Stimulated activated naive CD8-positive, alpha-beta T cell treated with anti-CD3 and anti-CD28 coated beads, Interleukin-15, Interleukin-2, amounts not matched to agents 100 U/mL and 50 U/mL, for 24 hours (primary cell): ENCODE measurements around the gene SARM1.
A peak's percentile ranks its signal among the peaks of the same experiment; 100 is the strongest.

Experiments
- ATAC-seq: fragments of 150-1000 bp; cut with Tn5 transposase; one replicate; pipeline ENCODE4 v1.10.0; 2021
- DNase-seq: peaks from one replicate; pipeline ENCODE4 v3.0.0; 2021

SARM1 gene

GRCh38 chr17:28395968-28396367 lies 24.5 kb downstream of the SARM1 start:
- DNase-seq, result no peak
- no peak for ATAC-seq

DNA sequence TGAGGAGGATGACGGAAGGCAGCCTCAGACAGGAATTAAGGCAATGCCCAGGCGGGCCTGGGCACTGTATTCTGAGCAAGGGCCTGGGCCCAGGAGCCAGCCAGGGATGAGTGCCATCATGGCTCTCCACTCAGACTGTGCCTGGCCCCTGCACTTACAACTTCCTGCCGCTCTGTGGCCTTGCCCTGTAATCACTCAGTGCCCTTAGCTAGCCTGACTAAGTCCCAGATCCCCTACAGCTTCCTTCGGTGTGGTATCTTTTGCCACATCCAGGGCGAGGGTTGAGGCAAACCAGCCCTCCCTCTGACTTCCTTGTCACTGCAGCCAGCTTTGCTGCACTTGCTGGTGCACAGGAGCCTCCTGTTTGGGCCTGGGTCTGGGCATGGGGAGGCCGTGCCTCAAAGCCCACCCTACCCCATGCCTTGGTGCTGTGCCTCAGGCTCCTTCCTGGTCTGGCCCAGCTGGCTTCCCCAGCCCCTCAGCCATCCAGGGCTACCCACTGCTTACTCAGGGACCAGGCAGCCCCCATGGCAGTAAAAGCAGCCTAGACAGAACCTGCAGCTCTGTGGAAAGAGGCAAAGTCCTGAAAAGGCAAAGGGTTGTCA lies 25.2 kb downstream of the SARM1 start:
- no peak for DNase-seq
- ATAC-seq, result no peak

DNA sequence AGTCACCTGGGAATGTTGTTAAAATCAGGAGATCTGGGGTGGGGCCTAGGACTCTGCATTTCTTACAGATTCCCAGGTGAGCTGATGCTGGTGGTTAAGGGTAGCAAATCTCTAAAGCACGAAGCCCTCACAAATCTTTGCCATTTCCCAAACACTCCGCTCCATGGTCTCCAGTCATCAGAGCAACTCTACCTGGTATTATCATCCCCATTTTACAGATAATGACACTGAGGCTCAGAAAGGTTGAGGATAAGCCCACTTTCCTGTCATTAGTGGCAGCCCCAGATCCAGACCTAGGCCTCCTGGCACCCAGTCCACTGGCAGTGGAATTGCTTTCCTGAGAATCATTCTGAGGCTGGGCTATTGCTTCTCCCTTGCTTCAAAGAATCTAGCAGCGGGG lies 25.8 kb downstream of the SARM1 start:
- no peak for DNase-seq
- ATAC-seq, result no peak

- ATAC-seq (no peak), DNase-seq (no peak)
Observed at GRCh38 chr17:28397687-28398279, 26.3 kb downstream of the SARM1 start.

DNA sequence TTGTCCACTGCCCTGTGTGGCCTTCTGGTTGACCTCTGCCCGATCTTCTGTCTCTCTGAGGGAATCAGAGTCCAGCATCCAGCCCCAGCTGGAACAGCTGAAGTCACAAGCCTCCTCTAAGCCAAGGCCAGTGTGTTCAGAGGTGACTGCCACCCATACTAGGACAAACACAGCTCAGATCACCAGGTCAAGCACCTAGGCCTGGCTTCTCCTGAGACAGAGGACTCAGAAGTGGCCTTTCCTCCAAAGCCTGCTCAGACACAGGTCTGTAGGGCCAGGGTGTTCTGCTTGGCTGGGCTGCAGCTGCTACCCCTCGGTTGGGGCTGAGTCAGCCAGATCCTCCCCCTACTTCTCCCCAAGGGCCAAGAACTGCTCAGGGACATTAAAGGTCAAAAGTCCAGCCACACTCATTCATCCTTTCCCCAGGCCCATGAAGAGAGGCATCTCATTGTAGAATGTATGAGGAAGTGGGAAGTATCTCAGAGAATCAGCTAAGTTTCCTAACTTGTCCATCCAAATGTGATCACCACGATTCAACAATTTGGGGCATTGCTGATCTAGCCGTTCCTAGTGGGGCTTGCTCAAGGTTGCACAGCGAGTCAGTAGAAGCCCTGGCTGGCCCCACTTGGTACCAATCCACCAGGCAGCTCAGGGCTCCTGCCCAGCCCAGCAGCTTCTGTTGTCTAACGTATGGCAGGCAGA lies 26.9 kb downstream of the SARM1 start:
- ATAC-seq, result no peak
- DNase-seq, result no peak

GRCh38 chr17:28399808-28400207 lies 28.3 kb downstream of the SARM1 start:
- DNase-seq (no peak), ATAC-seq (no peak)

DNA sequence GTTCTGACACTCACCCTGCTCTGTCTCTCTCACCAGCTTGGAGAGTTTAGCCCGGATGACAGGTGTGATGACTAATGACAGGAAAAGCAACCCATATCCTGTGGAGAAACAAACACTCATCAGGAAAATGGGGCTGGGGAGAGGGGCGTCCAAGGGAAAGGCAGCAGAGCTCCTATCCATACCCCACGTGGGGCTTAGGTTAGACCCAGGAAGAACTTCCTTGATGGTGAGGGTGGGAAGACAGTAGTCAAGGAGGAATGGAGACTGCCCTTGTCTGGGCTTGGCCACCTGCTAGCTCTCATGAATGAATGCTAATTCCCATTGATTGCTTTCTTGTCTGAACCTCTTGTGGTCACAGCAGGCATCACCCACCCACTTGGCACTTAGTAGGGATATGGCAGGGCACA lies 30.7 kb downstream of the SARM1 start:
- ATAC-seq (no peak), DNase-seq (no peak)

GRCh38 chr17:28402844-28403243 lies 31.4 kb downstream of the SARM1 start:
- no peak for ATAC-seq
- no peak for DNase-seq

DNA sequence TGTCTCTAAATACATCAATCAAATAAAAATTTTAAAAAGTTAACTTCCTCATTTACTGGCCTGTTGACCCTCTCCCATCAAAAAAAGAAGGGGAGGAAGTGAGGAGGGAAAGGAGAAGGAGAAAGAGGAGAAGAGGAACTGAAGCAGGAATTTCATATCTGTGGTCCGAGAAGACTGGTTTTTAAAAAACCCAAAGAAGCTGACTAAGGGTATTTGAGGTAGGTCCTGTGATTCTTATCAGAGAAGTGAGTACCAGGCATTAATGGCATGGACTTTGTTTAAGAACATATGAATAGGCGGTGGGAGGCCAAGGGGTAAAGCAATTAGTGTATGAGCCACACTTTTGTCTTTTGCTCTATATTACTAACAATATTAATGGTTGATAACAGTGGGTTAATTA lies 32.5 kb downstream of the SARM1 start:
- no peak for DNase-seq
- no peak for ATAC-seq

DNA sequence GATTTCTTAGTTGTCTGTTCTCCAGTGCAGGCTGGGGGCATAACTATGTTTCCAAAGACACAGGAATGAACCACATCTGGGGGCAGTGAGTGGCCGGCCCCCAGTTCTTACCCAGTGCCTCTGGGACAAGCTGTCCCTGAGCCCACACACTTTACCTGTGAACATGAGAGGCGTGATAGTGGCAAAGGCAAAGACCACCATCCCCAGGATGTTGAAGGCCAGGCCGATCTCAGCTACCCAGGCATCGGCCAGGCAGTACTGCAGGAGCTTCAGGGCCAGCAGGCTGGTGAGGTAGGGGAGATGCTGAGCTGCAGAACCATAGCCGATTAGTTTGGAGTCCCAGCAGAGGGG lies 32.9 kb downstream of the SARM1 start:
- ATAC-seq (no peak), DNase-seq (no peak)

GRCh38 chr17:28404812-28405570 lies 33.5 kb downstream of the SARM1 start:
- no peak for DNase-seq
- ATAC-seq, result no peak

GRCh38 chr17:28405632-28406472 lies 34.4 kb downstream of the SARM1 start, which contains the start of gene SLC46A1:
SLC46A1 (minus strand) TSS chr17:28406212; CDS start chr17:28406114, 98 bp downstream.
- DNase-seq, result peak; percentile 81
- peak; percentile 82 for ATAC-seq

DNA sequence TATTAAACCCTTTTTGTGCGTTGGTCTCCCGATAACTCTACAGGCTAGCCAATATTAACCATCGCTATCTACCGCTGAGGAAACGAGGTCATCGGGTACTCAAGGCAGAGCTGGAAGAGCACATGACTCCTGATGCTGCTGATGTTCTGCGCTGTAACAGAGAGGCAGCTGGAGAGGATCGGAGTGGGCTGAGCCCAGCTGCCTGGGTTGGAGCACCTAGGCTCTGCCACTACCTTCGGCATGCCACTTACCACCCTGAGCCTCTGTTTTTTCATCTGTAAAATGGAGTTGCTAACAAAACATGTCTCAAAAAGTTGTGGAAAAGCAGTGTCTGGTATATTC lies 35.0 kb downstream of the SARM1 start:
- ATAC-seq (no peak), DNase-seq (no peak)

DNA sequence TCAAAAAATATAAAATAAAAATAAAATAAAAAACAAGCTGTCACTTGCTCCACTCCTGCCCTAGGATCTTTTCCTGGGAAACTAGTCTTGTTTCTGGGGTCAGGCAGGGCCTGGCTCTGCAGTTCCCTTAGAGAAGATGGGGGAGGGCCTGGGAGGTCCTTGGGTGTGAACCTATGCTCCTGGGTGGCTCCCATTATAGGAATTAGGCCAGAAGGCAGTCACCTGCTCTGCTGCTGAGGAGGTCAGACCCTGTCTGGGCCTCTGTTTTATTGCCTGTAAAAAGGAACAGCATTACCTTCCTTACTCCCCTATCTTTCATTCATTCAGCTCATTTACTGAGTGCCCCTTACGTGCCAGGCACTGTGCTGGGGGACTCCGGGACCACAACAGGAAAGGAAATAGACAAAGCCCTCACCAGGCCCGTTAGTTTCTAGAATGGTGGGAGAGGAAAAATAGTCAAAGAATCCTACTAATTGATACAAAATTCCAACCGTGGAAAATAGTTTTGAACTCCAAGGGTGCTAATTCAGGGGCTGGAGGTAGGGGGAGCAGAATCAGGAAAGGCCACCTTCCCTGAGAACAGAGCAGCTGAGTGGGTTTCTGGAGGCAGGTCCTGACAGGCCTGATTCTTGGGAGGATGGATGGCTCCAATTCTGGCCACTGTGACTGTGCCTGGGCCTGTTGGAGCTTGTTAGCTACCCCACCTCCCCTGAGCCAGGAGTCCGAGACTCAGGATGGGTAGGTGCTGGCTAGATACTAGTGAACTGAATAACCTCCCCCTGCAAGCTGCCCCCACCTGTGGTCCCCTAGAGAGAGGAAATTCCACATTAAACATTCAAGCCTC lies 35.9 kb downstream of the SARM1 start:
- ATAC-seq (no peak), DNase-seq (no peak)

DNA sequence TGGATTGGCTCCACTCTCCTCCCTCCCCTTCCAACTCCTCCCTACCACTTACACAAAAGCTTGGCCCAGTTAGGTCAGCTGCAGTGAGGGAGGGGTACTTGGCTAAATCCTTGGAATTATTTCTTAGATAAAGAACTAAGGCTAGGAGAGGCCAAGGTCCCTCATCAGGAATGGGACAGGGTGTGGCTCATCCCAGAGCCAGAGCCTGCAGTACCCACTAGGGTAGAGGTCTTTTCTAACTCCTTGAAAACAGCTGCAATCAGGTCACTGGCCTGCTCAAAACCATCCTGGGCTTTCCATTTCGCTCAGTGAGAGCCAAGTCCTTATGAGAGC lies 36.4 kb downstream of the SARM1 start:
- DNase-seq (no peak), ATAC-seq (no peak)

DNA sequence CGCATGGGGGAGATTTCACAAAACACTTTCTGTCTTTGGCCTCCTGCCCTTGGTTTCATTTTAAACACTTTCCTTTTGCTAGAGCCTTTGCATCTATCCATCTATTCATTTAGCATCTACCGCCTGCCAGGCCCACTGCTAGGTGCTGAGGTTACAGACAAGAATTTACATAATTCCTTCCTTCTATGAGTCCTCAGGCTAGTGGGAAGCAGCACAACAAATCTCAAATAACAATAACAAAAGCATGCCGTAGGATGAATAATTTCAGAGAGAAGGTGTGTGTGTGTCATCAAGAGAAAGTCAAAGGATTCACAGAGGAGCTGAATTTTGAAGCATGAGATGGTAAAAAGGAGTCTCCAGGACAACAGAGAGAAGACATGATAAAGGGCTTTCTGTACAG lies 40.6 kb downstream of the SARM1 start:
- ATAC-seq, result no peak
- DNase-seq, result no peak

- no peak for ATAC-seq
Observed at GRCh38 chr17:28413804-28414203, 42.3 kb downstream of the SARM1 start.

GRCh38 chr17:28415886-28416285 lies 44.4 kb downstream of the SARM1 start:
- DNase-seq (no peak), ATAC-seq (no peak)

More at GRCh38 chr17:28413804-28414203, 42.3 kb downstream of the SARM1 start:
- no peak for DNase-seq

GRCh38 chr17:28416703-28417311 lies 45.3 kb downstream of the SARM1 start:
- peak; percentile 81 for ATAC-seq
- DNase-seq, result peak; percentile 52

DNA sequence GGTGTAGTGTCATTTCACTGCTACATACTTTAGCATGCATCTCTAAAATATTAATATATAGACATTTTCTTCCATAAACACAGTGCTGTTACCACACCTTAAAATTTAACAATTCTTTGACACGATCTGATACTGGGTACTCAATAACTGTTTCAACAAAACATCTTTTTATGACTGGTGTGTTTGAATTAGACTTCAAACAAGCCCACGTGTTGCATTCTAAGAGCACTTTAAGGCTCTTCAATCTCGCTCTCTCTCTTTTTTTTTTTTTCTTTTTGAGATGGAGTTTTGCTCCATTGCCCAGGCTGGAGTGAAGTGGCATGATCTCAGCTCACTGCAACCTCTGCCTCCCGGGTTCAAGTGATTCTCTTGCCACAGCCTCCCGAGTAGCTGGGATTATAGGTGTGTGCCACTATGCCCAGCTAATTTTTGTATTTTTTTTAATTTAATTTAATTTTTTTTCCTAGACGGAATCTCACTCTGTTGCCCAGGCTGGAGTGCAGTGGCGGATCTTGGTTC lies 50.4 kb downstream of the SARM1 start:
- no peak for DNase-seq
- no peak for ATAC-seq

GRCh38 chr17:28425206-28425605 lies 53.7 kb downstream of the SARM1 start:
- no peak for ATAC-seq

More at GRCh38 chr17:28425206-28425605, 53.7 kb downstream of the SARM1 start:
- no peak for DNase-seq
